ENCODE results near the gene RAB1A. TPM values are rescaled to one million over a fixed set of nuclear protein-coding genes. Genes with fewer than 3 reads are reported as not detected.

Gene RAB1A
- total and polyA plus RNA-seq, 7 donors: 61.9 to 209 (median 88.1) TPM

DNA sequence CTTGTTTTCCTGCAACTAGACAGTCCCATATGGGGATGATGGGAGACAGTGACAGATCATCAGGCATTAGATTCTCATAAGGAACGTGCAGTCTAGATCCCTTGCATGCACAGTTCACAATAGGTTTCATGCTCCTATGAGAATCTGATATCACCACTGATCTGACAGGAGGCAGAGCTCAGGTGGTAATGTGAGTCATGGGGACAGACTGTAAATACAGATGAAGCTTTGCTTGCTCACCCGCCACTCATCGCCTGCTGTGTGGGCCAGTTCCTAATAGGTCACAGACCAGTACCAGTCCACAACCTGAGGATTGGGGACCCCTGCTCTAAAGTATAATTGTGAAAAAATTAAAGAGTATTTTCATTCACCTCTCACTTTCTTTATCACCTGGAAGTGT lies 23.6 kb upstream of the RAB1A start:
- no peaks in the 10 kb centered on the region for H3K27me3 ChIP-seq
- TF ChIP-seq EP300 (IDR thresholded peaks at IDR 0.05) (no peak), POLR2AphosphoS5 (IDR thresholded peaks at IDR 0.05) (no peak), POLR2A (IDR thresholded peaks at IDR 0.05) (no peak), CTCF (IDR thresholded peaks at IDR 0.05) (no peak)
- intact Hi-C loops (cut with DNase I): no loop called here
- H3K27ac ChIP-seq: no peak overlapping the region
- no peak for DNase-seq
- H3K4me1 ChIP-seq: no peaks in the 10 kb centered on the region
- no peak overlapping the region for H3K4me3 ChIP-seq
- 94 to 98% methylated on average over 3 of the region's 3 CpGs for WGBS, 2 donors
- H3K9me3 ChIP-seq: no peaks in the 10 kb centered on the region
- no peaks in the 10 kb centered on the region for H3K36me3 ChIP-seq

DNA sequence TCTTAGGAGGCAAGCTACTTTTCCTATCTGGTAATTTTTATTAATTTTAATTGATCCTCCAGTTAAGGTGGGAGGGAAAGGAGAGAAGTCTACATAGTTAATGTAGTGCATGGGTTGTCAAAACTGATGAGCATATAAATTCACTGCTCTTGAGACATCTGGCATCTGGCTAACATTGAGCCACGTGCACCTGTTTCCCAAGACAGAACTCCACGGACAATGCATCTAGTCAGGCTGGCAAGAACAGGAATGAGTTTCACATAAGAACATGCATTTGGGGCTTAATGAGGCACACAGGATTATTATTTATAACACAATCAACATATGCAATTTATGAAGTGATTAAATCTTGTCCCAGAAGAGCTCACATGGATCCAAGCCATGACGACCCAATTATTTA lies 16.2 kb upstream of the RAB1A start:
- no peak for DNase-seq
- 84 to 87% methylated on average over 3 of the region's 3 CpGs for WGBS, 2 donors
- no peaks in the 10 kb centered on the region for H3K27me3 ChIP-seq
- no peaks in the 10 kb centered on the region for H3K36me3 ChIP-seq
- no peak for TF ChIP-seq CTCF (IDR thresholded peaks at IDR 0.05)
- H3K9me3 ChIP-seq: no peaks in the 10 kb centered on the region
- no peak overlapping the region for H3K4me3 ChIP-seq
- H3K4me1 ChIP-seq: no peaks in the 10 kb centered on the region
- H3K27ac ChIP-seq: no peak overlapping the region
- intact Hi-C loops (cut with DNase I): no loop called here

DNA sequence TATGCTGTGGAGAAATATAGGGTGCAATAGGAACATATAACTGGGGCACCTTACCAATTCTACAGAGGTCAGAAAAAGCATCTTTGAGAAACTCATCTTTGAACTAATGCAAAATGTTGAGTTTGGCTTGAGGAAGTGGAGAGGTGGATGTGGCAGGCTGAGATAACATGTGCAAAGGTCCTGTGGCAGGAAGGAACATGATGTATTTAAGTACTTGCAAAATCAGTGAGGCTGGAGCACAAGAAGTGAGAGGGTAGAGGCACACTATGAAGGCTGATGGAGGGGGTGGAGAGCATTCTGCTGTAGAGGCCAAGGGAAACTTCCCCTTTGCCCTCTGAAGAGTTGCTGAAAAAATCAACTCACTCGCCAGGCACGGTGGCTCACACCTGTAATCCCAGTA lies 14.7 kb upstream of the RAB1A start:
- intact Hi-C loops (cut with DNase I): no loop called here
- 44 to 46% methylated on average over 2 of the region's 2 CpGs for WGBS, 2 donors
- no peaks in the 10 kb centered on the region for H3K4me1 ChIP-seq

GRCh38 chr2:65142515-65142914 lies 12.6 kb upstream of the RAB1A start:
- no peaks in the 10 kb centered on the region for H3K27me3 ChIP-seq
- TF ChIP-seq CTCF (IDR thresholded peaks at IDR 0.05): no peak
- TF ChIP-seq POLR2A (IDR thresholded peaks at IDR 0.05): no peak
- no peak for TF ChIP-seq EP300 (IDR thresholded peaks at IDR 0.05)
- TF ChIP-seq POLR2AphosphoS5 (IDR thresholded peaks at IDR 0.05): no peak
- H3K4me3 ChIP-seq: no peak overlapping the region
- DNase-seq: no peak
- H3K36me3 ChIP-seq: no peaks in the 10 kb centered on the region
- H3K27ac ChIP-seq: no peak overlapping the region
- no peaks in the 10 kb centered on the region for H3K4me1 ChIP-seq
- no peaks in the 10 kb centered on the region for H3K9me3 ChIP-seq
- intact Hi-C loops (cut with DNase I): no loop called here

More for the DNA sequence above, 14.7 kb upstream of the RAB1A start:
- no peaks in the 10 kb centered on the region for H3K36me3 ChIP-seq
- H3K27me3 ChIP-seq: no peaks in the 10 kb centered on the region
- no peak for DNase-seq
- H3K4me3 ChIP-seq: no peak overlapping the region
- TF ChIP-seq POLR2AphosphoS5 (IDR thresholded peaks at IDR 0.05): no peak
- no peak for TF ChIP-seq EP300 (IDR thresholded peaks at IDR 0.05)
- no peak for TF ChIP-seq POLR2A (IDR thresholded peaks at IDR 0.05)
- no peak for TF ChIP-seq CTCF (IDR thresholded peaks at IDR 0.05)
- H3K27ac ChIP-seq: no peak overlapping the region
- no peaks in the 10 kb centered on the region for H3K9me3 ChIP-seq

DNA sequence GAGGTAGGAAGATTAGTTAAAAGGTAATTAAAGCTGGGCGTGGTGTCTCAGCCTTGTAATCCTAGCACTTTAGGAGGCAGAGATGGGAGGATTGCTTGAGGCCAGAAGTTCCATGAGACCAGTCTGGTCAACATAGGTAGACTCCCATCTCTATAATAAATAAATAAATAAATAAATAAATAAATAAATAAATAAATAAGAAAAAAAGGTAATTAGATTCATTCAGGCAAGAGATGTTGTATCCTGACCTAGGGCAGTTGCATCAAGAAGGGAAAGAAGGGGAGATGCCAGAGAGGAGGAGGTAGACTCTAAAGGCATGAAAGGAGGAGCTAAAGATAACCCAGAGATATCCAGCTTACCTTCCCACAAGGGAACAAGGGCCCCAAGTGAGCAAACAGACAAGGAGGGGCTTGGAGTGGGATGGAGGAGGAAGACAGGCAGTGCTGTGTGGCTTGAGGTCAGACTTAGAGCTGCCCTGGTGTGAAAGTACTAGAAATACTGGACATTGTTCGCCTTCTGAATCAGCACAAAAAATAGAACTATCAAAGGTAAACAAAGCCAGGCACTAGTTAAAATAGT lies 7.4 kb upstream of the RAB1A start:
- H3K27ac ChIP-seq: no peak overlapping the region
- TF ChIP-seq CTCF (IDR thresholded peaks at IDR 0.05) (no peak), POLR2AphosphoS5 (IDR thresholded peaks at IDR 0.05) (no peak), EP300 (IDR thresholded peaks at IDR 0.05) (no peak)
- H3K4me3 ChIP-seq: no peak overlapping the region
- WGBS, 2 donors: 90% methylated on average over 2 of the region's 2 CpGs
- DNase-seq: no peak
- intact Hi-C loops (cut with DNase I): no loop called here
- no peaks in the 10 kb centered on the region for H3K36me3 ChIP-seq
- H3K9me3 ChIP-seq: no peaks in the 10 kb centered on the region
- H3K27me3 ChIP-seq: no peaks in the 10 kb centered on the region
- H3K4me1 ChIP-seq: no peaks in the 10 kb centered on the region

All from sigmoid colon (tissue), 7 donors.